GM23248 (cell line): ENCODE data around the gene ZNF22. TPM values are rescaled to one million over a fixed set of nuclear protein-coding genes. Genes with fewer than 3 reads are reported as not detected.

Experiments used
- DNase-seq: peaks from one replicate; pipeline ENCODE4 v3.0.0-alpha.2; 2015
- H2AFZ ChIP-seq: fragments of 200-600 bp; sonication (generic); 2 replicates; pipeline ENCODE4 v1.6.1; 2016; ENCODE audit warnings: antibody characterized with exemption
- H3F3A ChIP-seq: fragments of 200-600 bp; sonication (generic); 2 replicates; pipeline ENCODE4 v1.6.1; 2016; ENCODE audit warnings: mild to moderate bottlenecking, antibody characterized with exemption, mixed run types; ENCODE audit not compliant: insufficient read depth
- H3K27ac ChIP-seq: fragments of 200-600 bp; sonication (generic); 2 replicates; pipeline ENCODE4 v1.5.1; 2016; ENCODE audit warnings: mild to moderate bottlenecking
- H3K27me3 ChIP-seq: fragments of 200-600 bp; sonication (generic); replicated peaks from 2 replicates; pipeline ENCODE4 v1.6.1; 2016; ENCODE audit warnings: mild to moderate bottlenecking; ENCODE audit not compliant: insufficient read depth
- H3K36me3 ChIP-seq: fragments of 200-600 bp; sonication (generic); 2 replicates; pipeline ENCODE4 v1.6.1; 2016; ENCODE audit warnings: low read depth, mild to moderate bottlenecking
- H3K4me1 ChIP-seq: fragments of 200-600 bp; sonication (generic); 2 replicates; pipeline ENCODE4 v1.6.1; 2016; ENCODE audit warnings: mild to moderate bottlenecking; ENCODE audit not compliant: insufficient read depth
- H3K4me2 ChIP-seq: fragments of 200-600 bp; sonication (generic); one replicate; pipeline ENCODE4 v1.6.1; 2016; ENCODE audit warnings: mild to moderate bottlenecking; ENCODE audit not compliant: unreplicated experiment
- H3K4me3 ChIP-seq: fragments of 200-600 bp; sonication (generic); 2 replicates; pipeline ENCODE4 v1.5.1; 2016; ENCODE audit warnings: mild to moderate bottlenecking
- H3K79me2 ChIP-seq: fragments of 200-600 bp; sonication (generic); 2 replicates; pipeline ENCODE4 v1.6.1; 2016; ENCODE audit warnings: mild to moderate bottlenecking; ENCODE audit not compliant: insufficient read depth
- H3K9ac ChIP-seq: fragments of 200-600 bp; sonication (generic); 2 replicates; pipeline ENCODE4 v1.6.1; 2016; ENCODE audit warnings: mild to moderate bottlenecking
- H3K9me2 ChIP-seq: fragments of 200-600 bp; sonication (generic); 2 replicates; pipeline ENCODE4 v1.6.1; 2016; ENCODE audit warnings: mixed run types, mild to moderate bottlenecking, moderate library complexity; ENCODE audit not compliant: insufficient read depth
- H3K9me3 ChIP-seq: fragments of 200-600 bp; sonication (generic); one replicate; pipeline ENCODE4 v1.6.1; 2017; ENCODE audit warnings: low read depth
- H4K20me1 ChIP-seq: fragments of 200-600 bp; sonication (generic); 2 replicates; pipeline ENCODE4 v1.6.0; 2016; ENCODE audit not compliant: insufficient read depth
- EZH2 ChIP-seq: fragments of 200-600 bp; sonication (generic); IDR thresholded peaks from 2 replicates; pipeline ENCODE4 v1.6.1; 2018; ENCODE audit warnings: antibody characterized with exemption, mild to moderate bottlenecking; ENCODE audit not compliant: insufficient read depth, poor library complexity, severe bottlenecking
- EZH2phosphoT487 ChIP-seq: fragments of 200-600 bp; sonication (generic); IDR thresholded peaks from 2 replicates; pipeline ENCODE4 v1.6.1; 2018; ENCODE audit warnings: antibody characterized with exemption, moderate library complexity, mild to moderate bottlenecking, low read depth; ENCODE audit not compliant: insufficient read depth
- WGBS, 2 experiments: methylation state at CpG; one replicate each; pipeline ENCODE4 v1.1.6; 2015 to 2017; ENCODE audit warnings: low lambda C conversion rate in 2 of 2, low coverage in 1 of 2; ENCODE audit errors: missing lambda C conversion rate in 2 of 2; 5-methylcytosine and 5-hydroxymethylcytosine counted together
- in situ Hi-C: fragments of 300-500 bp; cut with MboI; formaldehyde crosslinking; loops from 2 replicates; pipeline ENCODE4 v1.15.0; 2020
- polyA plus RNA-seq: library from polyadenylated mRNA; unstranded; fragments of >200 nt; fragmentation: Nextera tagmentation; extraction: Ambion mirVana; gene quantifications from 2 replicates; pipeline ENCODE4 v1.2.1, GENCODE V29; 2016
- total RNA-seq: library from RNA; depleted of rRNA; stranded (reverse); fragments of >200 nt; shearing (Covaris generic); gene quantifications from 2 replicates; pipeline ENCODE4 v1.2.3, GENCODE V29; 2014

The ZNF22 gene
- total and polyA plus RNA-seq, 2 experiments from 2014 or later: 15.5 to 17.3 TPM

GRCh38 chr10:44966816-44967509, 33.8 kb upstream of the ZNF22 start:
- Histone ChIP-seq H3K4me3 (no peak overlapping the region), H3K4me1 (no peaks in the 10 kb centered on the region), H3K9me3 (no peaks in the 10 kb centered on the region), H3K9me2 (no peaks in the 10 kb centered on the region), H3K9ac (no peak overlapping the region), H3K36me3 (no peaks in the 10 kb centered on the region), H3K27me3 (no peaks in the 10 kb centered on the region), H3K27ac (no peak overlapping the region), H3K4me2 (no peak overlapping the region), H3K79me2 (no peaks in the 10 kb centered on the region), H3F3A (no peaks in the 10 kb centered on the region), H4K20me1 (no peaks in the 10 kb centered on the region), H2AFZ (no peak overlapping the region)
- WGBS, 2 experiments: 84 to 91% methylated on average over 8 of the region's 8 CpGs
- DNase-seq: no peak
- no peak for TF ChIP-seq EZH2phosphoT487
- no peak for TF ChIP-seq EZH2
- in situ Hi-C loops: no loop called here

- Histone ChIP-seq H3F3A (no peaks in the 10 kb centered on the region), H3K9ac (no peak overlapping the region), H4K20me1 (no peaks in the 10 kb centered on the region), H3K27ac (no peak overlapping the region), H3K4me1 (no peaks in the 10 kb centered on the region), H3K79me2 (no peaks in the 10 kb centered on the region), H3K4me3 (no peak overlapping the region), H3K9me2 (no peaks in the 10 kb centered on the region), H2AFZ (peak overlapping the region; percentile 56; the same call in 1 of the 2 replicates), H3K9me3 (no peaks in the 10 kb centered on the region), H3K4me2 (peak overlapping the region; percentile 21), H3K27me3 (no peaks in the 10 kb centered on the region), H3K36me3 (no peaks in the 10 kb centered on the region)
- 76 to 86% methylated on average over 4 of the region's 4 CpGs for WGBS, 2 experiments
- in situ Hi-C loops: no loop called here
- TF ChIP-seq EZH2phosphoT487 (no peak), EZH2 (no peak)
- no peak for DNase-seq
Observed at GRCh38 chr10:44967616-44968015, 33.1 kb upstream of the ZNF22 start.

- Histone ChIP-seq H4K20me1 (no peaks in the 10 kb centered on the region), H3K4me1 (no peaks in the 10 kb centered on the region), H3K27me3 (no peaks in the 10 kb centered on the region), H3K36me3 (no peaks in the 10 kb centered on the region), H3K9me3 (no peaks in the 10 kb centered on the region), H3K9ac (no peak overlapping the region), H3K4me2 (peak overlapping the region; percentile 21), H3K27ac (no peak overlapping the region), H2AFZ (peak overlapping the region; percentile 56), H3F3A (no peaks in the 10 kb centered on the region), H3K4me3 (no peak overlapping the region), H3K79me2 (no peaks in the 10 kb centered on the region), H3K9me2 (no peaks in the 10 kb centered on the region)
- TF ChIP-seq EZH2phosphoT487 (no peak), EZH2 (no peak)
- in situ Hi-C loops: no loop called here
- DNase-seq: peak; percentile 62
- WGBS, 2 experiments: 10 to 18% methylated on average over 3 of the region's 3 CpGs
Observed at GRCh38 chr10:44968091-44968490, 32.6 kb upstream of the ZNF22 start.

DNA sequence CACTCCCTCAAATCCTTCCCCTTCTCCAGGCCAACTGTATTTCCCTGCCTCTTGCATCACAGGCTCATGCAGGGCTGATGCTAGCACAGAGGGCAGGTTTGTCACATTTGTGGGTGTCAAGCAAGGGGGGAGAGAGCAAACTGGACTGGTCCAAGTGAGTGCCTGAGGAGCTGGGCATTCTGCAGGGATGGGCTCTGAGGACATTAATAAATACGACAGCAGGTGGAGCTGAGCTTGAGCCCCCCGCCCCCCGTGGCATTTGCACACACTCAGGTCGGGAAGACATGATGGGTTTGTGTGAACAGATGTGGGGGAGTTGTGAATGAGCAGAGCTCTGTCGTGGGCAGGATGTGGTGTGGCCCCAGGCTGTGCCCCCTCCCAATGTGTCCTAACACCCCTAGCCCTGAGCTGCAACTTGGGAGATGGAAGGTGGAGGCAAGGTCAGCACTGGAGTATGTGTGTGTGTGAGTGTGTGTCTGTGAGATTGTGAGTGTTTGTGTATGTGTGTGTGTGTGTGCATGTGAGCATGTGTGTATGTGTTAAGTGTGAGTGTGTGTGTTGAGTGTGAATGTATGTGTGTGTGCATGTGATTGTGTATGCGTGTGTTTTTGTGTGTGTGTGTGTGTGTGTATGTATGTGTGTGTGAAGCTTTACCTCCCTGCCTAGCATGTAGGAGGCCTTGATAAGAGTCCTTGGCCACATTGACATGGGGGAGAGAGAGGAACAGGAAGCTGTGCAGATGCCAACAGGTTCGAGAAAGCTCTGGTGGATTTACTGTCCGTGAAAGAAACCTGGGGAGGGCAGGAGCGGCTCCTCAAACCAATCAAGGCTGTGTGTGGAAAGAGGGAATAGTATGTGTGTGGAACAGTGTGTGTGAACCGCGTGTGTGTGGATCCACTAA, 32.0 kb upstream of the ZNF22 start:
- no peaks in the 10 kb centered on the region for H3K9me2 ChIP-seq
- no peak overlapping the region for H3K4me3 ChIP-seq
- H2AFZ ChIP-seq: peak overlapping the region; percentile 56; the same call in 1 of the 2 replicates
- no peaks in the 10 kb centered on the region for H3K36me3 ChIP-seq
- TF ChIP-seq EZH2: no peak
- no peak for TF ChIP-seq EZH2phosphoT487
- no peak overlapping the region for H3K9ac ChIP-seq
- WGBS, 2 experiments: 89 to 90% methylated on average over 11 of the region's 11 CpGs
- H3K79me2 ChIP-seq: no peaks in the 10 kb centered on the region
- H3K27me3 ChIP-seq: no peaks in the 10 kb centered on the region
- no peaks in the 10 kb centered on the region for H3K9me3 ChIP-seq
- no peaks in the 10 kb centered on the region for H3F3A ChIP-seq
- no peaks in the 10 kb centered on the region for H3K4me1 ChIP-seq
- DNase-seq: no peak
- no peak overlapping the region for H3K27ac ChIP-seq
- H3K4me2 ChIP-seq: no peak overlapping the region
- in situ Hi-C loops: no loop called here
- no peaks in the 10 kb centered on the region for H4K20me1 ChIP-seq
